Keratinocyte (primary cell): ENCODE measurements around the gene NXPE4. TPM values are rescaled to one million over a fixed set of nuclear protein-coding genes. Genes with fewer than 3 reads are reported as not detected.

Experiments
- DNase-seq: peaks from one replicate; pipeline ENCODE4 v3.0.0-alpha.2; 2011; ENCODE audit warnings: low read depth, missing footprints, low spot score
- FAIRE-seq: peaks from 2 replicates; lab custom pipeline; 2011; peaks lifted over from hg19 to GRCh38; lab: Jason Lieb, UNC
- H2AFZ ChIP-seq: 2 replicates; pipeline ENCODE4 v1.6.0; 2012; ENCODE audit warnings: low read length, control low read depth, inconsistent platforms; ENCODE audit not compliant: control insufficient read depth
- H3K27ac ChIP-seq: 2 replicates; pipeline ENCODE4 v1.5.1; 2011; ENCODE audit warnings: low read length; ENCODE audit not compliant: control insufficient read depth, insufficient read depth
- H3K27me3 ChIP-seq: 3 replicates; pipeline ENCODE4 v1.6.0; 2011; ENCODE audit warnings: low read length; ENCODE audit not compliant: control insufficient read depth, insufficient read depth; ENCODE audit errors: extremely low read depth
- H3K36me3 ChIP-seq, 2 experiments: 2 replicates in 1 of 2; 3 replicates in 1 of 2; pipeline ENCODE4 v1.5.1; 2011; ENCODE audit warnings: low read length in 2 of 2, mild to moderate bottlenecking in 1 of 2; ENCODE audit not compliant: control insufficient read depth in 2 of 2, insufficient read depth in 2 of 2; ENCODE audit errors: extremely low read depth in 1 of 2
- H3K4me1 ChIP-seq: 3 replicates; pipeline ENCODE4 v1.5.1; 2011; ENCODE audit warnings: low read length; ENCODE audit not compliant: control insufficient read depth, insufficient read depth; ENCODE audit errors: extremely low read depth
- H3K4me2 ChIP-seq: 3 replicates; pipeline ENCODE4 v1.6.0; 2011; ENCODE audit warnings: low read depth, low read length; ENCODE audit not compliant: control insufficient read depth, insufficient read depth; ENCODE audit errors: extremely low read depth
- H3K4me3 ChIP-seq, 3 experiments: fragments of 200-600 bp in 1 of 3; sonication (generic) in 1 of 3; 2 replicates in 2 of 3; 3 replicates in 1 of 3; pipeline ENCODE4 v1.5.1; 2011 to 2016; ENCODE audit warnings: low read length in 3 of 3, mild to moderate bottlenecking in 3 of 3, control low read depth in 2 of 3, inconsistent platforms in 1 of 3, low read depth in 1 of 3, mixed read lengths in 1 of 3, mixed run types in 1 of 3, moderate library complexity in 1 of 3; ENCODE audit not compliant: control insufficient read depth in 2 of 3, insufficient read depth in 2 of 3; ENCODE audit errors: extremely low read depth in 1 of 3
- H3K79me2 ChIP-seq: 2 replicates; pipeline ENCODE4 v1.6.0; 2012; ENCODE audit warnings: low read length; ENCODE audit not compliant: control insufficient read depth, insufficient read depth
- H3K9ac ChIP-seq: 3 replicates; pipeline ENCODE4 v1.6.0; 2011; ENCODE audit warnings: low read length; ENCODE audit not compliant: control insufficient read depth, insufficient read depth; ENCODE audit errors: extremely low read depth
- H3K9me1 ChIP-seq: 3 replicates; pipeline ENCODE4 v1.6.0; 2011; ENCODE audit warnings: low read length; ENCODE audit not compliant: control insufficient read depth, insufficient read depth; ENCODE audit errors: extremely low read depth
- H3K9me3 ChIP-seq: 2 replicates; pipeline ENCODE4 v1.5.1; 2012; ENCODE audit warnings: low read depth, low read length; ENCODE audit not compliant: control insufficient read depth
- H4K20me1 ChIP-seq: 3 replicates; pipeline ENCODE4 v1.6.0; 2011; ENCODE audit warnings: low read length; ENCODE audit not compliant: control insufficient read depth, insufficient read depth; ENCODE audit errors: extremely low read depth
- EZH2 ChIP-seq: IDR thresholded peaks from one replicate; pipeline ENCODE4 v1.6.1; 2012; ENCODE audit warnings: inconsistent platforms, mild to moderate bottlenecking, low read length, moderate library complexity
- dilution Hi-C: fragments of 300-500 bp; cut with MboI; formaldehyde crosslinking; loops from one replicate; pipeline ENCODE4 v1.7.0; 2020; ENCODE audit warnings: low sequenced_read_pairs; ENCODE audit not compliant: extremely low pct_ligation_motif_present
- polyA plus RNA-seq, 5 experiments: library from polyadenylated mRNA; depleted of rRNA in 3 of 5; stranded (reverse) in 3 of 5; stranded (forward) in 1 of 5; unstranded in 1 of 5; fragments of >200 nt; gene quantifications; 1 replicate in 1 of 5; 2 replicates in 3 of 5; 3 replicates in 1 of 5; pipeline versions ENCODE4 v1.2.1 to v1.2.3, GENCODE V29; 2011 to 2012; ENCODE audit warnings: missing spikeins in 2 of 5, low read depth in 1 of 5, low replicate concordance in 1 of 5
- TF ChIP-seq, protein P1 (sequence below), 3 experiments: IDR thresholded peaks in 1 of 3; conservative IDR thresholded peaks in 1 of 3; optimal IDR thresholded peaks in 1 of 3; 2 replicates in 2 of 3; 3 replicates in 1 of 3; pipeline versions ENCODE3 to v1.5.1; 2011; ENCODE audit warnings: low read length in 3 of 3, mild to moderate bottlenecking in 3 of 3, moderate library complexity in 2 of 3, control low read depth in 1 of 3, inconsistent platforms in 1 of 3; ENCODE audit not compliant: insufficient read depth in 2 of 3; ENCODE audit errors: extremely low read depth in 1 of 3

The NXPE4 gene
- polyA plus RNA-seq, 1 donor (not counting 4 experiments of a cell fraction or from before 2014, with no cell fraction given): not detected

DNA sequence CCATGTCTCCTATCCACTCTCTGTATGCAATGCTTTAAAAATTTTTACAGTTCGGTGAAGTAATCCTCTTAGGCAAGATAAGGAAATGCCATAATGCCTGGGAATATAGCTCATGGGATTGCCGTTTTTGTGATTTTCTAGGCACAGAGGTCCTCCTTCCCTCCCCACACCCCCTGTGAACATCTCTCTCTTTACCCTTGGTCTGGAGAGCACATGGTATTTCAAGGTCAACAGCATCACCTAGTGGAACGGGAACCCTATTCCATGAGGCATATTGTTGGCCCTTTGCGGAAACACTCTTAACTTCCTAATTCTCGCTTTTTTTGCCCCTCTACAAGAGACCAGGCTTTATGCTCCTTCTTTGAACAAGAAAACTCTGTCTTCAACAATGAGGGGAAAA lies 8.8 kb downstream of the NXPE4 start:
- no peak overlapping the region for H3K4me2 ChIP-seq
- H3K79me2 ChIP-seq: no peaks in the 10 kb centered on the region
- H3K9me3 ChIP-seq: peaks cover 2% of the 10 kb centered on the region
- no peaks in the 10 kb centered on the region for H3K36me3 ChIP-seq
- H3K27ac ChIP-seq: no peak overlapping the region
- dilution Hi-C loops: no loop called here
- TF ChIP-seq, protein P1, sequence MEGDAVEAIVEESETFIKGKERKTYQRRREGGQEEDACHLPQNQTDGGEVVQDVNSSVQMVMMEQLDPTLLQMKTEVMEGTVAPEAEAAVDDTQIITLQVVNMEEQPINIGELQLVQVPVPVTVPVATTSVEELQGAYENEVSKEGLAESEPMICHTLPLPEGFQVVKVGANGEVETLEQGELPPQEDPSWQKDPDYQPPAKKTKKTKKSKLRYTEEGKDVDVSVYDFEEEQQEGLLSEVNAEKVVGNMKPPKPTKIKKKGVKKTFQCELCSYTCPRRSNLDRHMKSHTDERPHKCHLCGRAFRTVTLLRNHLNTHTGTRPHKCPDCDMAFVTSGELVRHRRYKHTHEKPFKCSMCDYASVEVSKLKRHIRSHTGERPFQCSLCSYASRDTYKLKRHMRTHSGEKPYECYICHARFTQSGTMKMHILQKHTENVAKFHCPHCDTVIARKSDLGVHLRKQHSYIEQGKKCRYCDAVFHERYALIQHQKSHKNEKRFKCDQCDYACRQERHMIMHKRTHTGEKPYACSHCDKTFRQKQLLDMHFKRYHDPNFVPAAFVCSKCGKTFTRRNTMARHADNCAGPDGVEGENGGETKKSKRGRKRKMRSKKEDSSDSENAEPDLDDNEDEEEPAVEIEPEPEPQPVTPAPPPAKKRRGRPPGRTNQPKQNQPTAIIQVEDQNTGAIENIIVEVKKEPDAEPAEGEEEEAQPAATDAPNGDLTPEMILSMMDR (optimal IDR thresholded peaks at IDR 0.05 in 1 of 3, IDR thresholded peaks at IDR 0.05 in 1 of 3, conservative IDR thresholded peaks at IDR 0.05 in 1 of 3; ENCODE audit: extremely low read depth in 1 of 3, insufficient read depth in 2 of 3, low read length in 3 of 3): peak in 1 of 3 experiments; percentile 34
- no peak for TF ChIP-seq EZH2
- H3K9me1 ChIP-seq: no peaks in the 10 kb centered on the region
- H2AFZ ChIP-seq: no peak overlapping the region
- FAIRE-seq: no peak
- DNase-seq: no peak
- H3K9ac ChIP-seq: no peak overlapping the region
- H4K20me1 ChIP-seq: no peaks in the 10 kb centered on the region
- no peaks in the 10 kb centered on the region for H3K4me1 ChIP-seq
- no peaks in the 10 kb centered on the region for H3K27me3 ChIP-seq
- no peak overlapping the region for H3K4me3 ChIP-seq

DNA sequence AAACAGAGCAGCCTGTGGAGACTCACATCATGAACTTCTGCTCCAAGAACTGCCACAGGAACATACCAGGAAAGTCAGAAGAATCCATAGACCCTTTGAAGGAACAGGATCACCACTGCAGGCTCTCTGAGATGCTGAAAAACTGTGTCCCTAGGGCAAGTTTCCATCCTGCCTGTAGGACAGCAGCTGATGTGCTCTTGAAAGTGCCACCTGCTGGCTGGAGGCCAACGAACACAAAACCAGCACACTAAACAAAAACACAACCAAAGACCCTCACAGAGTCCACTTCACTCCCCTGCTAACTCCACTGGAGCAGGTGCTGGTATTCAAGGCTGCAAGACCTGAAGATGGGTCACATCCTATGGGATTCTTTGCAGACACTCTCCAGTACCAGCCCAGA lies 23.9 kb downstream of the NXPE4 start:
- dilution Hi-C loops: no loop called here
- H3K9ac ChIP-seq: no peak overlapping the region
- FAIRE-seq (no peak), DNase-seq (no peak)
- H3K36me3 ChIP-seq: no peaks in the 10 kb centered on the region
- H3K4me2 ChIP-seq: no peak overlapping the region
- no peak overlapping the region for H3K4me3 ChIP-seq
- H3K79me2 ChIP-seq: no peaks in the 10 kb centered on the region
- H3K9me3 ChIP-seq: no peaks in the 10 kb centered on the region
- no peaks in the 10 kb centered on the region for H3K9me1 ChIP-seq
- H3K27ac ChIP-seq: no peak overlapping the region
- no peak overlapping the region for H2AFZ ChIP-seq
- TF ChIP-seq, protein P1 (optimal IDR thresholded peaks at IDR 0.05 in 1 of 3, IDR thresholded peaks at IDR 0.05 in 1 of 3, conservative IDR thresholded peaks at IDR 0.05 in 1 of 3; ENCODE audit: extremely low read depth in 1 of 3, insufficient read depth in 2 of 3, low read length in 3 of 3): no peak
- no peak for TF ChIP-seq EZH2
- no peaks in the 10 kb centered on the region for H3K27me3 ChIP-seq
- H4K20me1 ChIP-seq: no peaks in the 10 kb centered on the region
- no peaks in the 10 kb centered on the region for H3K4me1 ChIP-seq
